Uterus (tissue), 2 donors: Measurements from ENCODE around the gene MDM4.

Experiments used
- CTCF ChIP-seq, 4 experiments: fragments of 200-600 bp in 2 of 4; fragments of 450-650 bp in 2 of 4; sonication (generic) in 2 of 4; IDR thresholded peaks; one replicate each; pipeline ENCODE4 v1.5.1; 2016 to 2019; ENCODE audit warnings: antibody characterized with exemption in 4 of 4, mild to moderate bottlenecking in 2 of 4, moderate library complexity in 1 of 4
- POLR2A ChIP-seq, 2 donors: fragments of 450-650 bp; IDR thresholded peaks; one replicate each; pipeline ENCODE4 v1.6.1; 2016; ENCODE audit warnings: antibody characterized with exemption in 2 of 2, mild to moderate bottlenecking in 1 of 2, moderate library complexity in 1 of 2

GRCh38 chr1:204576422-204576821 is 60.2 kb downstream of the MDM4 start:
- no peak for TF ChIP-seq CTCF (IDR thresholded peaks at IDR 0.05)
- no peak for TF ChIP-seq POLR2A (IDR thresholded peaks at IDR 0.05)
